ENCODE measurements around the gene DIP2A.
"Not testable (repeated sequence)": the region's sequence is repeated elsewhere in the genome, so short reads cannot be mapped to it uniquely, and the experiment has no call there.

Gene DIP2A

DNA sequence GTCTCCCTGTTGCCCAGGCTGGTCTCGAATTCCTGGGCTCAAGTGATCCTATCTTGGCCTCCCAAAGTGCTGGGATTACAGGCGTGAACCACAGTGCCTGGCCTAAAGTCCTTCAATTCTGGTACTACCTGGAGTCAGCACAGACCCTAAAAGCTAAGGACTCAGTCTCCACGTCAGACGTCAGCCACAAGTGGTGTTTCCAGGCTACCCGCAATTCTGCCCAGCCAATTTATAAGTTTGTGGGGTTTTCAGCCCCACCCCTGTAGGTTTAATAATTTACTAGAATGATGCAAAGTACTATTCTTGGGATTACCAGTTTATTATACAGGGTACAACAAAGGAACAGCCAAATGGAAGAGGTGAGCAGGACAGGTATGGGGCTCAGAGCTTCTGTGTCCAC, 10.6 kb upstream of the DIP2A start:
- H3K4me1 ChIP-seq (ENCODE audit: insufficient read depth, poor library complexity, severe bottlenecking), result no peaks in the 10 kb centered on the region
- peaks cover 23% of the 10 kb centered on the region; the same call in 1 of the 2 replicates for H3K36me3 ChIP-seq (ENCODE audit: low read depth)
- no peaks in the 10 kb centered on the region for H3K27me3 ChIP-seq (ENCODE audit: insufficient read depth, poor library complexity, severe bottlenecking)
- no peak overlapping the region for H3K27ac ChIP-seq (ENCODE audit: poor library complexity, severe bottlenecking)
- TF ChIP-seq, protein P1, sequence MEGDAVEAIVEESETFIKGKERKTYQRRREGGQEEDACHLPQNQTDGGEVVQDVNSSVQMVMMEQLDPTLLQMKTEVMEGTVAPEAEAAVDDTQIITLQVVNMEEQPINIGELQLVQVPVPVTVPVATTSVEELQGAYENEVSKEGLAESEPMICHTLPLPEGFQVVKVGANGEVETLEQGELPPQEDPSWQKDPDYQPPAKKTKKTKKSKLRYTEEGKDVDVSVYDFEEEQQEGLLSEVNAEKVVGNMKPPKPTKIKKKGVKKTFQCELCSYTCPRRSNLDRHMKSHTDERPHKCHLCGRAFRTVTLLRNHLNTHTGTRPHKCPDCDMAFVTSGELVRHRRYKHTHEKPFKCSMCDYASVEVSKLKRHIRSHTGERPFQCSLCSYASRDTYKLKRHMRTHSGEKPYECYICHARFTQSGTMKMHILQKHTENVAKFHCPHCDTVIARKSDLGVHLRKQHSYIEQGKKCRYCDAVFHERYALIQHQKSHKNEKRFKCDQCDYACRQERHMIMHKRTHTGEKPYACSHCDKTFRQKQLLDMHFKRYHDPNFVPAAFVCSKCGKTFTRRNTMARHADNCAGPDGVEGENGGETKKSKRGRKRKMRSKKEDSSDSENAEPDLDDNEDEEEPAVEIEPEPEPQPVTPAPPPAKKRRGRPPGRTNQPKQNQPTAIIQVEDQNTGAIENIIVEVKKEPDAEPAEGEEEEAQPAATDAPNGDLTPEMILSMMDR (IDR thresholded peaks at IDR 0.05; ENCODE audit: poor library complexity, severe bottlenecking), result no peak
- H3K4me3 ChIP-seq (ENCODE audit: severe bottlenecking), result no peak overlapping the region
- peaks cover 4% of the 10 kb centered on the region for H3K9me3 ChIP-seq (ENCODE audit: severe bottlenecking)
- ATAC-seq (ENCODE audit: low read depth) (no peak), DNase-seq (ENCODE audit: low spot score) (no peak)

DNA sequence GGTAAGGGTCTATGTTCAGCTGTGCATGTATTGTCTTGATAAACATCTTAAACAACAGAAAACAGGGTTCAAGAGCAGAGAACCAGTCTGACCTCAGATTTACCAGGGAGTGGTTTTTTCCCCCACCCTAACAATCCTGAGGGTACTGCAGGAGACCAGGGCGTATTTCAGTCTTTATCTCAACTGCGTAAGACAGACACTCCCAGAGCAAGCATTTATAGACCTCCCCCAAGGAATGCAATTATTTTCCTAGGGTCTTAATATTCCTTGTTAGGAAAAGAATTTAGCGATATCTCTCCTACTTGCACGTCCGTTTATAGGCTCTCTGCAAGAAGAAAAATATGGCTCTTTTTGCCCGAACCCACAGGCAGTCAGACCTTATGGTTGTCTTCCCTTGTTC, 9.8 kb upstream of the DIP2A start:
- not testable (repeated sequence) for H3K9me3 ChIP-seq (ENCODE audit: severe bottlenecking); H3K4me1 ChIP-seq (ENCODE audit: insufficient read depth, poor library complexity, severe bottlenecking); DNase-seq (ENCODE audit: low spot score); ATAC-seq (ENCODE audit: low read depth); H3K27ac ChIP-seq (ENCODE audit: poor library complexity, severe bottlenecking); H3K27me3 ChIP-seq (ENCODE audit: insufficient read depth, poor library complexity, severe bottlenecking); H3K4me3 ChIP-seq (ENCODE audit: severe bottlenecking)
- H3K36me3 ChIP-seq (ENCODE audit: low read depth), result peaks cover 23% of the 10 kb centered on the region; the same call in 1 of the 2 replicates

DNA sequence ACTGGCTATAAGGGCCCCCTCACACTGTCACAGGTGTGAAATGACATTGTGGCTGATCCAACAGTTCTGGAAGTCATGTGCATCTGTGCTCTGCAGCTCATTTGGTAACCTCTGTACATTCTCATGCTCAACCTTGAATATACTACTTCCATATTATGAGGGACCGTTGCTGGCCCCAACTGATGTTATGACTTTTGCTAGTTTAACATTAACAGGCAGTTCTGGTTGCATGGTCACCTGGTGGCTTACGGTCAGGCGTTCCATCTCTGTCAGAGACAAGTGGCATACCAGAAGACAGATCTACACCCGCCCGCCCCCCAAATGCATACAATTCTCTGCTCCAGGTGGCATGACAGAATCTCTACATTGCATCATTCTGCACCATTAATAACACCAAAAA, 6.0 kb upstream of the DIP2A start:
- no peak for ATAC-seq (ENCODE audit: low read depth)
- no peak overlapping the region for H3K27ac ChIP-seq (ENCODE audit: poor library complexity, severe bottlenecking)
- H3K9me3 ChIP-seq (ENCODE audit: severe bottlenecking), result peaks cover 4% of the 10 kb centered on the region
- no peak for DNase-seq (ENCODE audit: low spot score)
- H3K4me3 ChIP-seq (ENCODE audit: severe bottlenecking), result no peak overlapping the region
- H3K36me3 ChIP-seq (ENCODE audit: low read depth), result peaks cover 19% of the 10 kb centered on the region; the same call in 1 of the 2 replicates
- no peaks in the 10 kb centered on the region for H3K27me3 ChIP-seq (ENCODE audit: insufficient read depth, poor library complexity, severe bottlenecking)
- peaks cover 23% of the 10 kb centered on the region for H3K4me1 ChIP-seq (ENCODE audit: insufficient read depth, poor library complexity, severe bottlenecking)
- TF ChIP-seq, protein P1 (IDR thresholded peaks at IDR 0.05; ENCODE audit: poor library complexity, severe bottlenecking), result no peak

DNA sequence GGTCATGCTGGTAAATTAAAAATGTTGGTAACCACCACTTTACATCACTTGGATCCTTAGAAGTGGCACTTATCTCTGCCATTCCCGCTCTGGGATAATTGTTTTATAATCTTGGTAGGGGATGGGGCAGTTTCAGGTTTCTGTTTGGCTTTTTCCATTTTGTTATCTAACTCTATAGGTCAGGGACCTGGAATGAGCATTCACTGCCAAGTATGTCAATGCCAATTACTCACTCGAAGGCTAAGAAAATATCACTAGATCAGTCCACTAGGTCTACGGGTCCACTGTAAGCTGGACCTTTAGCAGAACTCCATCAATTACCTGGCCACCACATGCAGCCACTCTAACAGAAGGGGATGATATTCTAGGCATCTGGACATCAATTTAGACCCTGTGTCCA, 4.5 kb upstream of the DIP2A start:
- TF ChIP-seq, protein P1 (IDR thresholded peaks at IDR 0.05; ENCODE audit: poor library complexity, severe bottlenecking), result no peak
- DNase-seq (ENCODE audit: low spot score) (no peak), ATAC-seq (ENCODE audit: low read depth) (no peak)
- H3K36me3 ChIP-seq (ENCODE audit: low read depth), result peaks cover 18% of the 10 kb centered on the region; the same call in 1 of the 2 replicates
- peaks cover 23% of the 10 kb centered on the region for H3K4me1 ChIP-seq (ENCODE audit: insufficient read depth, poor library complexity, severe bottlenecking)
- no peak overlapping the region for H3K27ac ChIP-seq (ENCODE audit: poor library complexity, severe bottlenecking)
- no peaks in the 10 kb centered on the region for H3K27me3 ChIP-seq (ENCODE audit: insufficient read depth, poor library complexity, severe bottlenecking)
- no peak overlapping the region for H3K4me3 ChIP-seq (ENCODE audit: severe bottlenecking)
- H3K9me3 ChIP-seq (ENCODE audit: severe bottlenecking), result peaks cover 4% of the 10 kb centered on the region

DNA sequence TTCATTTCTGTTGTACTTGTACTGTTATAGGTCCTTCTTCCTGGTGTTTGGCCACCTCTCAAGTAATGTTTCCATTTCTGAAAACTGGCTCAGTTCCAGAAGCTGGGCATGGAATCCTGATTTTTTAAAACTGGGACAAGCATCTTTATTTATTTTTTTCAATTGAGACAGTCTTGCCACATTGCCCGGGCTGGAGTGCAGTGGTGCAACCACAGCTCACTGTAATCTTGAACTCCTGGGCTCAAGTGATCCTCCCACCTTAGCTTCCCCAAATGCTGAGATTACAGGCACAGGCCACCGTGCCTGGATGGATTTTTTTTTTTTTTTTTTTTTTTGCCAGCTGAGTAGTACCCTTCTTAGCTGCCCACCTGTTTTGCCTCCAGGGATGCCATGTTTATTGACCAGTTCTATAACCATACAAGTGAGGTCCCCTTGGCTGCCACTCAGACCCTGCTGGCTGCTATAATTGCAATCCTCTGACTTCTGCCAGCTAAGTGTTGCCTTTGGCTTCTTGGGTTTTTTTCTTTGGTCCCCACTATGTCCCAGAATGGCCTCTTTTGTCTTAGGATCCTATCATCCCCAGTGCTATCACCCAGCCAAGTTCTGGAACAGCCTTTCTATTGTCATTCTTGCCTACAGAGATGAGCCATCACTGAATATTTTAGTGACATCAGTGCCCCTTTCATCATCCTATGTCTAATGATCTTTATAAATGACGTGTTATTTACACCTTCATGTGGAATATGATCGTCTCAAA, 3.9 kb upstream of the DIP2A start:
- H3K27me3 ChIP-seq (ENCODE audit: insufficient read depth, poor library complexity, severe bottlenecking), result no peaks in the 10 kb centered on the region
- H3K4me1 ChIP-seq (ENCODE audit: insufficient read depth, poor library complexity, severe bottlenecking), result peaks cover 23% of the 10 kb centered on the region
- TF ChIP-seq, protein P1 (IDR thresholded peaks at IDR 0.05; ENCODE audit: poor library complexity, severe bottlenecking), result no peak
- peaks cover 12% of the 10 kb centered on the region; the same call in 1 of the 2 replicates for H3K36me3 ChIP-seq (ENCODE audit: low read depth)
- DNase-seq (ENCODE audit: low spot score), result no peak
- H3K4me3 ChIP-seq (ENCODE audit: severe bottlenecking), result no peak overlapping the region
- no peaks in the 10 kb centered on the region for H3K9me3 ChIP-seq (ENCODE audit: severe bottlenecking)
- peak overlapping the region; percentile 76 for H3K27ac ChIP-seq (ENCODE audit: poor library complexity, severe bottlenecking)
- ATAC-seq (ENCODE audit: low read depth), result no peak

All from RWPE2 (cell line).